Endothelial cell (in vitro differentiated cells): ENCODE results near the gene SRRM2. TPM values are rescaled to one million over a fixed set of nuclear protein-coding genes. Genes with fewer than 3 reads are reported as not detected.

Experiments used
- DNase-seq: peaks from one replicate; pipeline ENCODE4 v3.0.0; 2021; ENCODE audit warnings: low spot score
- H3K27ac Mint-ChIP-seq: one replicate; pipeline ENCODE4 v1.8.0; 2021; ENCODE audit warnings: mixed read lengths, inconsistent platforms; ENCODE audit not compliant: unreplicated experiment
- H3K27me3 Mint-ChIP-seq: one replicate; pipeline ENCODE4 v1.8.0; 2021; ENCODE audit warnings: mild to moderate bottlenecking, moderate library complexity, mixed read lengths, inconsistent platforms; ENCODE audit not compliant: unreplicated experiment
- H3K36me3 Mint-ChIP-seq: one replicate; pipeline ENCODE4 v1.8.0; 2021; ENCODE audit warnings: mild to moderate bottlenecking, low read depth, mixed read lengths, inconsistent platforms; ENCODE audit not compliant: unreplicated experiment
- H3K4me1 Mint-ChIP-seq: one replicate; pipeline ENCODE4 v1.8.0; 2021; ENCODE audit warnings: mild to moderate bottlenecking, mixed read lengths, inconsistent platforms; ENCODE audit not compliant: unreplicated experiment
- H3K4me3 Mint-ChIP-seq: one replicate; pipeline ENCODE4 v1.8.0; 2021; ENCODE audit warnings: mild to moderate bottlenecking, mixed read lengths, inconsistent platforms; ENCODE audit not compliant: unreplicated experiment
- H3K9me3 Mint-ChIP-seq: one replicate; pipeline ENCODE4 v1.8.0; 2021; ENCODE audit warnings: mixed read lengths, inconsistent platforms; ENCODE audit not compliant: unreplicated experiment
- CTCF ChIP-seq: fragments of 200-600 bp; sonication (generic); IDR thresholded peaks from one replicate; pipeline ENCODE4 v1.5.0; 2021; ENCODE audit warnings: antibody characterized with exemption; ENCODE audit not compliant: unreplicated experiment
- total RNA-seq: library from RNA; stranded (reverse); fragmentation: NEBNext Ultra II Directional; extraction: Animal tissue kit (Norgen Biotek cat#: 25700); gene quantifications from one replicate; pipeline ENCODE4 v1.2.1, GENCODE V29; 2021; ENCODE audit not compliant: unreplicated experiment

Gene SRRM2
- total RNA-seq, 1 donor from 2014 or later: 456 TPM

GRCh38 chr16:2791174-2791573 lies 38.7 kb downstream of the SRRM2 start:
- Mint-ChIP-seq H3K27me3 (peaks cover 6% of the 10 kb centered on the region), H3K36me3 (no peaks in the 10 kb centered on the region), H3K4me1 (no peaks in the 10 kb centered on the region), H3K9me3 (no peaks in the 10 kb centered on the region), H3K27ac (no peak overlapping the region), H3K4me3 (no peak overlapping the region)
- no peak for DNase-seq
- no peak for TF ChIP-seq CTCF

GRCh38 chr16:2792940-2793339 lies 40.5 kb downstream of the SRRM2 start:
- Mint-ChIP-seq H3K9me3 (no peaks in the 10 kb centered on the region), H3K27ac (no peak overlapping the region), H3K36me3 (no peaks in the 10 kb centered on the region), H3K4me3 (no peak overlapping the region), H3K4me1 (no peaks in the 10 kb centered on the region), H3K27me3 (peaks cover 2% of the 10 kb centered on the region)
- DNase-seq: no peak
- no peak for TF ChIP-seq CTCF

- no peaks in the 10 kb centered on the region for H3K4me1 Mint-ChIP-seq
- no peaks in the 10 kb centered on the region for H3K27me3 Mint-ChIP-seq
- no peaks in the 10 kb centered on the region for H3K36me3 Mint-ChIP-seq
- TF ChIP-seq CTCF: no peak
- no peak overlapping the region for H3K4me3 Mint-ChIP-seq
- no peaks in the 10 kb centered on the region for H3K9me3 Mint-ChIP-seq
- DNase-seq: no peak
- no peak overlapping the region for H3K27ac Mint-ChIP-seq
Measured at GRCh38 chr16:2795395-2796143, 43.1 kb downstream of the SRRM2 start.

- no peak for DNase-seq
- H3K4me3 Mint-ChIP-seq: no peak overlapping the region
- H3K27ac Mint-ChIP-seq: no peak overlapping the region
- no peaks in the 10 kb centered on the region for H3K4me1 Mint-ChIP-seq
- no peaks in the 10 kb centered on the region for H3K27me3 Mint-ChIP-seq
- H3K9me3 Mint-ChIP-seq: no peaks in the 10 kb centered on the region
- H3K36me3 Mint-ChIP-seq: no peaks in the 10 kb centered on the region
- no peak for TF ChIP-seq CTCF
Measured at GRCh38 chr16:2798723-2799204, 46.3 kb downstream of the SRRM2 start.

GRCh38 chr16:2799205-2799858 lies 46.9 kb downstream of the SRRM2 start:
- no peak for TF ChIP-seq CTCF
- Mint-ChIP-seq H3K9me3 (no peaks in the 10 kb centered on the region), H3K27ac (no peak overlapping the region), H3K36me3 (no peaks in the 10 kb centered on the region), H3K4me1 (no peaks in the 10 kb centered on the region), H3K27me3 (no peaks in the 10 kb centered on the region), H3K4me3 (no peak overlapping the region)
- no peak for DNase-seq
